Neural cell (in vitro differentiated cells): ENCODE data around the gene SLC9A1. TPM values are rescaled to one million over a fixed set of nuclear protein-coding genes. Genes with fewer than 3 reads are reported as not detected.

Experiments
- H2AFZ ChIP-seq: fragments of 200-600, 300-800 bp; sonication (generic), shearing (Covaris generic); 2 replicates; pipeline ENCODE4 v1.6.0; 2014; ENCODE audit warnings: low read depth, mild to moderate bottlenecking, antibody characterized with exemption, low read length, moderate library complexity
- H3F3A ChIP-seq: fragments of 200-600 bp; shearing (Covaris generic); 2 replicates; pipeline ENCODE4 v1.6.1; 2016; ENCODE audit warnings: mild to moderate bottlenecking, moderate library complexity, mixed read lengths, antibody characterized with exemption, low read length; ENCODE audit not compliant: insufficient read depth, poor library complexity, severe bottlenecking
- H3K27ac ChIP-seq: fragments of 200-600, 300-800 bp; sonication (generic), shearing (Covaris generic); 2 replicates; pipeline ENCODE4 v1.5.1; 2014; ENCODE audit warnings: mild to moderate bottlenecking, low read length, moderate library complexity
- H3K27me3 ChIP-seq: fragments of 300-800, 200-600 bp; sonication (generic), shearing (Covaris generic); 2 replicates; pipeline ENCODE4 v1.6.0; 2014; ENCODE audit warnings: mild to moderate bottlenecking, low read depth, low read length, moderate library complexity; ENCODE audit not compliant: insufficient read depth
- H3K36me3 ChIP-seq: fragments of 300-800, 200-600 bp; sonication (generic), shearing (Covaris generic); 2 replicates; pipeline ENCODE4 v1.5.1; 2014; ENCODE audit warnings: mild to moderate bottlenecking, antibody characterized with exemption, low read length, moderate library complexity; ENCODE audit not compliant: insufficient read depth
- H3K4me2 ChIP-seq: fragments of 300-800, 200-600 bp; sonication (generic), shearing (Covaris generic); 2 replicates; pipeline ENCODE4 v1.6.0; 2014; ENCODE audit warnings: mild to moderate bottlenecking, low read length
- H3K4me3 ChIP-seq: fragments of 300-800, 200-600 bp; sonication (generic), shearing (Covaris generic); 2 replicates; pipeline ENCODE4 v1.5.1; 2014; ENCODE audit warnings: mild to moderate bottlenecking, low read length, moderate library complexity
- H3K79me2 ChIP-seq: fragments of 200-600 bp; shearing (Covaris generic); replicated peaks from 2 replicates; pipeline ENCODE4 v1.6.0; 2014; ENCODE audit warnings: mild to moderate bottlenecking, low read length, moderate library complexity; ENCODE audit not compliant: insufficient read depth
- H3K9ac ChIP-seq: fragments of 300-800, 200-600 bp; sonication (generic), shearing (Covaris generic); 2 replicates; pipeline ENCODE4 v1.6.1; 2016; ENCODE audit warnings: mild to moderate bottlenecking, low read length, mixed read lengths
- H3K9me2 ChIP-seq: fragments of 200-600 bp; shearing (Covaris generic); 2 replicates; pipeline ENCODE4 v1.6.1; 2016; ENCODE audit warnings: mild to moderate bottlenecking, low read length, mixed read lengths; ENCODE audit not compliant: insufficient read depth
- H3K9me3 ChIP-seq: fragments of 200-600, 300-800 bp; sonication (generic), shearing (Covaris generic); 2 replicates; pipeline ENCODE4 v1.6.1; 2016; ENCODE audit warnings: mild to moderate bottlenecking, mixed run types, low read length, moderate library complexity, mixed read lengths
- H4K20me1 ChIP-seq: fragments of 200-600 bp; shearing (Covaris generic); 2 replicates; pipeline ENCODE4 v1.6.1; 2016; ENCODE audit warnings: mild to moderate bottlenecking, mixed run types; ENCODE audit not compliant: insufficient read depth
- CTCF ChIP-seq: fragments of 450-650 bp; IDR thresholded peaks from 2 replicates; pipeline ENCODE4 v1.5.1; 2014; ENCODE audit warnings: antibody characterized with exemption, mild to moderate bottlenecking, moderate library complexity; ENCODE audit not compliant: poor library complexity, severe bottlenecking
- EP300 ChIP-seq: fragments of 450-650 bp; conservative IDR thresholded peaks from 2 replicates; pipeline ENCODE4 v1.6.1; 2014; ENCODE audit warnings: antibody characterized with exemption, mild to moderate bottlenecking, moderate library complexity; ENCODE audit not compliant: poor library complexity, severe bottlenecking
- EZH2 ChIP-seq: fragments of 200-600, 300-800 bp; shearing (Covaris generic), sonication (generic); IDR thresholded peaks from 2 replicates; pipeline ENCODE4 v1.6.1; 2014; ENCODE audit warnings: antibody characterized with exemption, low read length, borderline replicate concordance, mild to moderate bottlenecking; ENCODE audit not compliant: insufficient read depth, poor library complexity, severe bottlenecking
- MXI1 ChIP-seq: fragments of 450-650 bp; conservative IDR thresholded peaks from 2 replicates; pipeline ENCODE4 v1.6.1; 2014; ENCODE audit warnings: antibody characterized with exemption, mild to moderate bottlenecking; ENCODE audit not compliant: poor library complexity, severe bottlenecking
- POLR2AphosphoS5 ChIP-seq: IDR thresholded peaks from 2 replicates; pipeline ENCODE4 v1.6.1; 2012
- RAD21 ChIP-seq: fragments of 450-650 bp; conservative IDR thresholded peaks from 2 replicates; pipeline ENCODE4 v1.6.1; 2014; ENCODE audit warnings: antibody characterized with exemption, mild to moderate bottlenecking, moderate library complexity
- REST ChIP-seq: IDR thresholded peaks from 2 replicates; pipeline ENCODE4 v1.6.1; 2012; ENCODE audit warnings: borderline replicate concordance
- SMC3 ChIP-seq: fragments of 450-650 bp; conservative IDR thresholded peaks from 2 replicates; pipeline ENCODE4 v1.6.1; 2014; ENCODE audit warnings: antibody characterized with exemption, mild to moderate bottlenecking, moderate library complexity; ENCODE audit not compliant: poor library complexity
- TAF1 ChIP-seq: IDR thresholded peaks from 2 replicates; pipeline ENCODE4 v1.6.1; 2012; ENCODE audit warnings: low read depth
- polyA plus RNA-seq: library from polyadenylated mRNA; depleted of rRNA; stranded (reverse); fragments of >200 nt; gene quantifications from 2 replicates; pipeline ENCODE4 v1.2.3, GENCODE V29; 2014

The SLC9A1 gene
- polyA plus RNA-seq, 1 donor from 2014 or later: 1.5 TPM

GRCh38 chr1:27098431-27099134 lies 56.3 kb downstream of the SLC9A1 start:
- Histone ChIP-seq H2AFZ (no peak overlapping the region), H3K4me2 (no peak overlapping the region)

GRCh38 chr1:27097484-27097917 lies 57.4 kb downstream of the SLC9A1 start:
- Histone ChIP-seq H3K9me2 (no peaks in the 10 kb centered on the region), H3K9ac (no peak overlapping the region), H4K20me1 (no peaks in the 10 kb centered on the region), H3K36me3 (no peaks in the 10 kb centered on the region), H3K79me2 (no peaks in the 10 kb centered on the region), H3F3A (no peaks in the 10 kb centered on the region), H3K4me3 (no peak overlapping the region), H3K27me3 (no peaks in the 10 kb centered on the region), H3K9me3 (no peaks in the 10 kb centered on the region), H2AFZ (no peak overlapping the region), H3K4me2 (no peak overlapping the region), H3K27ac (no peak overlapping the region)
- no peak for TF ChIP-seq TAF1
- TF ChIP-seq SMC3: peak; percentile 96
- TF ChIP-seq RAD21: peak; percentile 91
- TF ChIP-seq CTCF: peak; percentile 95

More at GRCh38 chr1:27098431-27099134, 56.3 kb downstream of the SLC9A1 start:
- no peak for TF ChIP-seq SMC3
- no peak for TF ChIP-seq REST
- TF ChIP-seq TAF1: no peak
- no peak for TF ChIP-seq EP300
- no peak for TF ChIP-seq RAD21
- no peak for TF ChIP-seq CTCF
- TF ChIP-seq MXI1: no peak
- no peak for TF ChIP-seq EZH2
- no peak for TF ChIP-seq POLR2AphosphoS5
- Histone ChIP-seq H4K20me1 (no peaks in the 10 kb centered on the region), H3K27me3 (no peaks in the 10 kb centered on the region), H3K9me2 (no peaks in the 10 kb centered on the region), H3K9ac (peak overlapping the region; percentile 42), H3K9me3 (no peaks in the 10 kb centered on the region), H3K36me3 (no peaks in the 10 kb centered on the region), H3K79me2 (no peaks in the 10 kb centered on the region), H3F3A (no peaks in the 10 kb centered on the region), H3K4me3 (peak overlapping the region; percentile 46), H3K27ac (peak overlapping the region; percentile 25)
